Keratinocyte (primary cell): Measurements from ENCODE around the gene DDX39A. TPM values are rescaled to one million over a fixed set of nuclear protein-coding genes. Genes with fewer than 3 reads are reported as not detected.

Experiments
- DNase-seq: peaks from one replicate; pipeline ENCODE4 v3.0.0-alpha.2; 2011; ENCODE audit warnings: low read depth, missing footprints, low spot score
- FAIRE-seq: peaks from 2 replicates; lab custom pipeline; 2011; peaks lifted over from hg19 to GRCh38; lab: Jason Lieb, UNC
- H2AFZ ChIP-seq: 2 replicates; pipeline ENCODE4 v1.6.0; 2012; ENCODE audit warnings: low read length, control low read depth, inconsistent platforms; ENCODE audit not compliant: control insufficient read depth
- H3K27ac ChIP-seq: 2 replicates; pipeline ENCODE4 v1.5.1; 2011; ENCODE audit warnings: low read length; ENCODE audit not compliant: control insufficient read depth, insufficient read depth
- H3K27me3 ChIP-seq: 3 replicates; pipeline ENCODE4 v1.6.0; 2011; ENCODE audit warnings: low read length; ENCODE audit not compliant: control insufficient read depth, insufficient read depth; ENCODE audit errors: extremely low read depth
- H3K36me3 ChIP-seq, 2 experiments: 2 replicates in 1 of 2; 3 replicates in 1 of 2; pipeline ENCODE4 v1.5.1; 2011; ENCODE audit warnings: low read length in 2 of 2, mild to moderate bottlenecking in 1 of 2; ENCODE audit not compliant: control insufficient read depth in 2 of 2, insufficient read depth in 2 of 2; ENCODE audit errors: extremely low read depth in 1 of 2
- H3K4me1 ChIP-seq: 3 replicates; pipeline ENCODE4 v1.5.1; 2011; ENCODE audit warnings: low read length; ENCODE audit not compliant: control insufficient read depth, insufficient read depth; ENCODE audit errors: extremely low read depth
- H3K4me2 ChIP-seq: 3 replicates; pipeline ENCODE4 v1.6.0; 2011; ENCODE audit warnings: low read depth, low read length; ENCODE audit not compliant: control insufficient read depth, insufficient read depth; ENCODE audit errors: extremely low read depth
- H3K4me3 ChIP-seq, 3 experiments: fragments of 200-600 bp in 1 of 3; sonication (generic) in 1 of 3; 2 replicates in 2 of 3; 3 replicates in 1 of 3; pipeline ENCODE4 v1.5.1; 2011 to 2016; ENCODE audit warnings: low read length in 3 of 3, mild to moderate bottlenecking in 3 of 3, control low read depth in 2 of 3, inconsistent platforms in 1 of 3, low read depth in 1 of 3, mixed read lengths in 1 of 3, mixed run types in 1 of 3, moderate library complexity in 1 of 3; ENCODE audit not compliant: control insufficient read depth in 2 of 3, insufficient read depth in 2 of 3; ENCODE audit errors: extremely low read depth in 1 of 3
- H3K79me2 ChIP-seq: 2 replicates; pipeline ENCODE4 v1.6.0; 2012; ENCODE audit warnings: low read length; ENCODE audit not compliant: control insufficient read depth, insufficient read depth
- H3K9ac ChIP-seq: 3 replicates; pipeline ENCODE4 v1.6.0; 2011; ENCODE audit warnings: low read length; ENCODE audit not compliant: control insufficient read depth, insufficient read depth; ENCODE audit errors: extremely low read depth
- H3K9me1 ChIP-seq: 3 replicates; pipeline ENCODE4 v1.6.0; 2011; ENCODE audit warnings: low read length; ENCODE audit not compliant: control insufficient read depth, insufficient read depth; ENCODE audit errors: extremely low read depth
- H3K9me3 ChIP-seq: 2 replicates; pipeline ENCODE4 v1.5.1; 2012; ENCODE audit warnings: low read depth, low read length; ENCODE audit not compliant: control insufficient read depth
- H4K20me1 ChIP-seq: 3 replicates; pipeline ENCODE4 v1.6.0; 2011; ENCODE audit warnings: low read length; ENCODE audit not compliant: control insufficient read depth, insufficient read depth; ENCODE audit errors: extremely low read depth
- EZH2 ChIP-seq: IDR thresholded peaks from one replicate; pipeline ENCODE4 v1.6.1; 2012; ENCODE audit warnings: inconsistent platforms, mild to moderate bottlenecking, low read length, moderate library complexity
- dilution Hi-C: fragments of 300-500 bp; cut with MboI; formaldehyde crosslinking; loops from one replicate; pipeline ENCODE4 v1.7.0; 2020; ENCODE audit warnings: low sequenced_read_pairs; ENCODE audit not compliant: extremely low pct_ligation_motif_present
- polyA plus RNA-seq, 5 experiments: library from polyadenylated mRNA; depleted of rRNA in 3 of 5; stranded (reverse) in 3 of 5; stranded (forward) in 1 of 5; unstranded in 1 of 5; fragments of >200 nt; gene quantifications; 1 replicate in 1 of 5; 2 replicates in 3 of 5; 3 replicates in 1 of 5; pipeline versions ENCODE4 v1.2.1 to v1.2.3, GENCODE V29; 2011 to 2012; ENCODE audit warnings: missing spikeins in 2 of 5, low read depth in 1 of 5, low replicate concordance in 1 of 5
- TF ChIP-seq, protein P1 (sequence below), 3 experiments: IDR thresholded peaks in 1 of 3; conservative IDR thresholded peaks in 1 of 3; optimal IDR thresholded peaks in 1 of 3; 2 replicates in 2 of 3; 3 replicates in 1 of 3; pipeline versions ENCODE3 to v1.5.1; 2011; ENCODE audit warnings: low read length in 3 of 3, mild to moderate bottlenecking in 3 of 3, moderate library complexity in 2 of 3, control low read depth in 1 of 3, inconsistent platforms in 1 of 3; ENCODE audit not compliant: insufficient read depth in 2 of 3; ENCODE audit errors: extremely low read depth in 1 of 3

Gene DDX39A
- polyA plus RNA-seq, 1 donor (not counting 4 experiments of a cell fraction or from before 2014, with no cell fraction given): 54.9 TPM

DNA sequence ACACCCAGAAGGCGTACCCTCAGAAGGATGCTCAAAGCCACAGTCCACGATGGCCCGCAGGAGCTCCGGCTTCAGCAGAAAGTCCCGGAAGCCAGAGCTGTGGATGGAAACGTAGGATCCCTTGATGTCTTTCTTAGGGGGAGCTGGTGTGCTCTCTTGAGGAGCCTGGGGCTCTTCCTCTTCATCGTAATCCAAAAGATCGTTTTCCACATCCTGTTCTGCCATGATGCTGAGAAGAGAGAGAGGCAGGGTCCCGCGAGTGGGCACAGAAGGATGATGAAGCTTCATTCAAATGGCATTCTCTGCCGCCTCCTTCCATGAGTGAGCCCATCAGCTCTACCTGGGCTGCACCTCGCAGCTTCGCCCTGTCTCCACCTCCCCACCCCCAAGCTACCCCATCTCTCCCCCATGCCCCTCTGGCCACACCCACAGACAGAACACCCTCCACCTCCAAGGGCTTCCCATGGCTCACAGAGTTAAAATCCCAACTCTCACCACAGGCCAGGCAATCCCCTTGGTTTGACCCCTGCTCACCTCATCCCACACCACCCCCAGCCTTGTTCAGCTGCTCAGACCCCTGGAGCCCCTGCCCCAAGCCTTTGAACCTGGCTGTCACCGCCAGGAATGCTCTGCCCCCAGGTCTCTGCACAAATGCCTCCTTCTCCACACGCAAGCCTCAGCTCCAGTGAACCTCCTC, 6.0 kb downstream of the DDX39A start:
- H3K4me2 ChIP-seq: no peak overlapping the region

DNA sequence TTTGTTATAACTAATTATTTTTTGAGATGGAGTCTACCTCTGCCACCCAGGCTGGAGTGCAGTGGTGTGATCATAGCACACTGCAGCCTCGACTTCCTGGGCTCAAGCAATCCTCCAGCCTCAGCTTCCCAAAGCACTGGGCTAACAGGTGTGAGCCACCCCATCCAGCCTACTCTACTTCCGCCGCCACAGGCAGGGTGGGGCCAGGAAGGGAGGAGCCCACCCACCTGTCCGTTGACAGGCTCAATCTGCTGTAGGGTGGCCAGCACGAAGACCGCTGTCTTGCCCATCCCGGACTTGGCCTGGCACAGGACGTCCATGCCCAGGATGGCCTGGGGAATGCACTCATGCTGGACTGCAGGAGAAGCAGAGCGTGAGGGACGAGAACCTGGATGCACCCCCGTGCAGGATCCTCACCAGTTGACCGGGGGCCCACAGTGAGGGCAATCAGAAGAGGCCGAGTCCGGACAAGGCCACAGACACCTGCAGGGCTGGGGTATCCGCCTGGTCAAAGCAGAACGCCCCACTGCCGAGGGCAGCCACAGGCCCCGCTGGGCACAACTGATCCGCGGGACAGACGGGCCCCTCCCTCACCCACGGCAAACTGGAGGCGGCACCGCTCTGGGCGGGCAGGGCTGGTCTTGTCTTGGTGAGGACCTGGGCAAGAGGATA, 6.7 kb downstream of the DDX39A start:
- FAIRE-seq: no peak
- H4K20me1 ChIP-seq: peaks cover 45% of the 10 kb centered on the region
- no peak overlapping the region for H3K4me3 ChIP-seq
- no peaks in the 10 kb centered on the region for H3K27me3 ChIP-seq
- dilution Hi-C loops: no loop called here
- no peak overlapping the region for H3K9ac ChIP-seq
- H2AFZ ChIP-seq: no peak overlapping the region
- no peaks in the 10 kb centered on the region for H3K9me3 ChIP-seq
- H3K9me1 ChIP-seq: peaks cover 2% of the 10 kb centered on the region
- H3K79me2 ChIP-seq: peaks cover 71% of the 10 kb centered on the region
- H3K27ac ChIP-seq: no peak overlapping the region
- peaks cover 46 to 60% of the 10 kb centered on the region in 2 experiments for H3K36me3 ChIP-seq
- DNase-seq: no peak
- no peak overlapping the region for H3K4me2 ChIP-seq
- H3K4me1 ChIP-seq: peaks cover 11% of the 10 kb centered on the region
- TF ChIP-seq, protein P1, sequence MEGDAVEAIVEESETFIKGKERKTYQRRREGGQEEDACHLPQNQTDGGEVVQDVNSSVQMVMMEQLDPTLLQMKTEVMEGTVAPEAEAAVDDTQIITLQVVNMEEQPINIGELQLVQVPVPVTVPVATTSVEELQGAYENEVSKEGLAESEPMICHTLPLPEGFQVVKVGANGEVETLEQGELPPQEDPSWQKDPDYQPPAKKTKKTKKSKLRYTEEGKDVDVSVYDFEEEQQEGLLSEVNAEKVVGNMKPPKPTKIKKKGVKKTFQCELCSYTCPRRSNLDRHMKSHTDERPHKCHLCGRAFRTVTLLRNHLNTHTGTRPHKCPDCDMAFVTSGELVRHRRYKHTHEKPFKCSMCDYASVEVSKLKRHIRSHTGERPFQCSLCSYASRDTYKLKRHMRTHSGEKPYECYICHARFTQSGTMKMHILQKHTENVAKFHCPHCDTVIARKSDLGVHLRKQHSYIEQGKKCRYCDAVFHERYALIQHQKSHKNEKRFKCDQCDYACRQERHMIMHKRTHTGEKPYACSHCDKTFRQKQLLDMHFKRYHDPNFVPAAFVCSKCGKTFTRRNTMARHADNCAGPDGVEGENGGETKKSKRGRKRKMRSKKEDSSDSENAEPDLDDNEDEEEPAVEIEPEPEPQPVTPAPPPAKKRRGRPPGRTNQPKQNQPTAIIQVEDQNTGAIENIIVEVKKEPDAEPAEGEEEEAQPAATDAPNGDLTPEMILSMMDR (optimal IDR thresholded peaks at IDR 0.05 in 1 of 3, IDR thresholded peaks at IDR 0.05 in 1 of 3, conservative IDR thresholded peaks at IDR 0.05 in 1 of 3; ENCODE audit: extremely low read depth in 1 of 3, insufficient read depth in 2 of 3, low read length in 3 of 3): no peak
- no peak for TF ChIP-seq EZH2

More for the DNA sequence above, 6.0 kb downstream of the DDX39A start:
- Histone ChIP-seq H3K9me3 (no peaks in the 10 kb centered on the region), H4K20me1 (peaks cover 48% of the 10 kb centered on the region), H3K79me2 (peaks cover 78% of the 10 kb centered on the region), H3K36me3 (peaks cover 45 to 53% of the 10 kb centered on the region in 2 experiments), H3K9me1 (peaks cover 2% of the 10 kb centered on the region), H3K9ac (no peak overlapping the region), H3K4me1 (peaks cover 11% of the 10 kb centered on the region), H3K4me3 (no peak overlapping the region), H3K27ac (no peak overlapping the region), H2AFZ (no peak overlapping the region), H3K27me3 (no peaks in the 10 kb centered on the region)
- FAIRE-seq (no peak), DNase-seq (no peak)
- TF ChIP-seq EZH2: no peak
- TF ChIP-seq, protein P1 (optimal IDR thresholded peaks at IDR 0.05 in 1 of 3, IDR thresholded peaks at IDR 0.05 in 1 of 3, conservative IDR thresholded peaks at IDR 0.05 in 1 of 3; ENCODE audit: extremely low read depth in 1 of 3, insufficient read depth in 2 of 3, low read length in 3 of 3): no peak
- dilution Hi-C loops: no loop called here
